ENCODE results near the gene NMT1.

DNA sequence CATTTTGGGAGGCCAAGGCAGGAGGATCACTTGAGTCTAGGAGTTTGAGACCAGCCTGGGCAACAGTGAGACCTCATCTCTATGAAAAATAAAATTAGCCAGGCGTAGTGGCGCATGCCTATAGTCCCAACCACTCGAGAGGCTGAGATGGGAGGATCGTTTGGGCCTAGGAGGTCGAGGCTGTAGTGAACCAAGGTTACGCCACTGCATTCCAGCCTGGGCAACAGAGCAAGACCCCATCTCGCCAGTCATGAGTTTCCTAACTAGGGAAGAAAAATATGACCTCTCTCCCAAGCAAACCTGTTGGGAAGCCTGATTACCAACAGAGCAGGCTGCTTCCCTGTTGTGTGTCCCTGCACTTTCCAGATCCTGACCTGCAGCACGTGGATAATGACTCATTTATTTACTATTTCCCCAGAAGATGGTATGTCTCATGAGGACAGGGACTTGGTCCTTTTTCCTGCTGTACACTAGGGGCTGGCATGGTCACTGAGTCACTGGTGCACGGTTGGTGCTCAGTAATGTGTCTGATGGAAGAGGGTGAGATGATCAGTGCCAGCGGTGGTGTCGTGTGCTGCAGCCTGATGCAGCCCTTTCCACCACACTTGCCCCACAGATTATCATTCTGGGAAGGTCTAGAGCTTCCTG lies 30.8 kb downstream of the NMT1 start:
- TF ChIP-seq POLR2A (IDR thresholded peaks at IDR 0.05): no peak
- TF ChIP-seq, protein P1, sequence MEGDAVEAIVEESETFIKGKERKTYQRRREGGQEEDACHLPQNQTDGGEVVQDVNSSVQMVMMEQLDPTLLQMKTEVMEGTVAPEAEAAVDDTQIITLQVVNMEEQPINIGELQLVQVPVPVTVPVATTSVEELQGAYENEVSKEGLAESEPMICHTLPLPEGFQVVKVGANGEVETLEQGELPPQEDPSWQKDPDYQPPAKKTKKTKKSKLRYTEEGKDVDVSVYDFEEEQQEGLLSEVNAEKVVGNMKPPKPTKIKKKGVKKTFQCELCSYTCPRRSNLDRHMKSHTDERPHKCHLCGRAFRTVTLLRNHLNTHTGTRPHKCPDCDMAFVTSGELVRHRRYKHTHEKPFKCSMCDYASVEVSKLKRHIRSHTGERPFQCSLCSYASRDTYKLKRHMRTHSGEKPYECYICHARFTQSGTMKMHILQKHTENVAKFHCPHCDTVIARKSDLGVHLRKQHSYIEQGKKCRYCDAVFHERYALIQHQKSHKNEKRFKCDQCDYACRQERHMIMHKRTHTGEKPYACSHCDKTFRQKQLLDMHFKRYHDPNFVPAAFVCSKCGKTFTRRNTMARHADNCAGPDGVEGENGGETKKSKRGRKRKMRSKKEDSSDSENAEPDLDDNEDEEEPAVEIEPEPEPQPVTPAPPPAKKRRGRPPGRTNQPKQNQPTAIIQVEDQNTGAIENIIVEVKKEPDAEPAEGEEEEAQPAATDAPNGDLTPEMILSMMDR (IDR thresholded peaks at IDR 0.05): no peak
